ENCODE results near the gene RPS19BP1.

The RPS19BP1 gene

DNA sequence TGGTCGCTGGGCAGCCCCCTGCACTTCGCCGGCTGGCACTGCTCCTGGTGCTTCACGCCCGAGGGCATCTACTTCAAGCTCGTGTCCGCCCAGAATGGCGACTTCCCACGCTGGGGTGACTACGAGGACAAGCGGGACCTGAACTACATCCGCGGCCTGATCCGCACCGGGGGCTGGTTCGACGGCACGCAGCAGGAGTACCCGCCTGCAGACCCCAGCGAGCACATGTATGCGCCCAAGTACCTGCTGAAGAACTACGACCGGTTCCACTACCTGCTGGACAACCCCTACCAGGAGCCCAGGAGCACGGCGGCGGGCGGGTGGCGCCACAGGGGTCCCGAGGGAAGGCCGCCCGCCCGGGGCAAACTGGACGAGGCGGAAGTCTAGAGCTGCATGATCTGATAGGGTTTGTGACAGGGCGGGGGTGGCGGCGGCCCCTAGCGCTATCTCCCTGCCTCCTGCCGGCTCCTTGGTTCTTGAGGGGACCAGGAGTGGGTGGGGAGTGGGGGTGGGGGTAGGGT lies 43.9 kb downstream of the RPS19BP1 start:
- no peak for DNase-seq

DNA sequence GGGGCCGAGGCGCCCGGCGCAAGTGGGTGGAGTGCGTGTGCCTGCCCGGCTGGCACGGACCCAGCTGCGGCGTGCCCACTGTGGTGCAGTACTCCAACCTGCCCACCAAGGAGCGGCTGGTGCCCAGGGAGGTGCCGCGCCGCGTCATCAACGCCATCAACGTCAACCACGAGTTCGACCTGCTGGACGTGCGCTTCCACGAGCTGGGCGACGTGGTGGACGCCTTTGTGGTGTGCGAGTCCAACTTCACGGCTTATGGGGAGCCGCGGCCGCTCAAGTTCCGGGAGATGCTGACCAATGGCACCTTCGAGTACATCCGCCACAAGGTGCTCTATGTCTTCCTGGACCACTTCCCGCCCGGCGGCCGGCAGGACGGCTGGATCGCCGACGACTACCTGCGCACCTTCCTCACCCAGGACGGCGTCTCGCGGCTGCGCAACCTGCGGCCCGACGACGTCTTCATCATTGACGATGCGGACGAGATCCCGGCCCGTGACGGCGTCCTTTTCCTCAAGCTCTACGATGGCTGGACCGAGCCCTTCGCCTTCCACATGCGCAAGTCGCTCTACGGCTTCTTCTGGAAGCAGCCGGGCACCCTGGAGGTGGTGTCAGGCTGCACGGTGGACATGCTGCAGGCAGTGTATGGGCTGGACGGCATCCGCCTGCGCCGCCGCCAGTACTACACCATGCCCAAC lies 44.6 kb downstream of the RPS19BP1 start:
- no peak for DNase-seq

GRCh38 chr22:39486951-39487825 lies 45.4 kb downstream of the RPS19BP1 start:
- DNase-seq = no peak

GRCh38 chr22:39482768-39483167 lies 49.8 kb downstream of the RPS19BP1 start:
- DNase-seq = no peak

DNA sequence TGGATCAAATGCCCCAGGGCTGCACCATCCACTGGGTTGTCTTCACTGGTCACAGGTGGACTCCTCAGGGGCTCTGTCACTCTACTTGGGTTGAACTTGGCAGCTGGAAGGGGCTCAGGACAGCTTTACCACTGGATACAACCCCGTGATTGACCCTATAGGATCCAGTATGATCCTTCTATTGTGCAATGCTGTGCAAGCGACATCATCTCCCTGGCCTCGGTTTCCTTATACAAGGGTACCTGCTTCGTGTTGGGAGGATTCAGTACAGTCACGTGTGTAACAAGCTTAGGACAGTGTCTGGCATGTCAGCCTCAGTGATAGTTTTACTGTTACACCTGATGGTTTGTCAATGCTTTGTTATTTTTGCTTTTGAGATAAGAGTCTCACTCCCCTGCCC lies 51.0 kb downstream of the RPS19BP1 start:
- no peak for DNase-seq

DNA sequence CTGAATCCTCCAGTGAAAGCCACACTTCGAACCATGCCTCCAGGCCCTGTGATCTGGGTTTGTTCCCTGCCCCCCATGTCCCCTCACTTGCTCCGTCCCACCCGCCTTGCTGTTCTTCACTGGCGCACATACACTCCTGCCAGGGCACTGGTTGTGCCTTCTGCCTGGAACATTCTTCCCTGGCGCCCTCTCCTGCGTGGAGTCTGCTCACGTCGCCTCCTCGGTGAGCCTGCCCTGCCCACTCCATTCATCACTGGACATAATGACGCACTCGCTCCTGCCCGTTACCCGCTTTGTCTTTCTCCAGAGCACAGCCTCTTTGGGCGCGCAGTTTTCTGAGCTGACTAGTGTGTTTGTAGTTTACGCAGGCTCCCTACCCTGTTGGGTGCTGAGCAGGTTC lies 51.5 kb downstream of the RPS19BP1 start:
- no peak for DNase-seq

DNA sequence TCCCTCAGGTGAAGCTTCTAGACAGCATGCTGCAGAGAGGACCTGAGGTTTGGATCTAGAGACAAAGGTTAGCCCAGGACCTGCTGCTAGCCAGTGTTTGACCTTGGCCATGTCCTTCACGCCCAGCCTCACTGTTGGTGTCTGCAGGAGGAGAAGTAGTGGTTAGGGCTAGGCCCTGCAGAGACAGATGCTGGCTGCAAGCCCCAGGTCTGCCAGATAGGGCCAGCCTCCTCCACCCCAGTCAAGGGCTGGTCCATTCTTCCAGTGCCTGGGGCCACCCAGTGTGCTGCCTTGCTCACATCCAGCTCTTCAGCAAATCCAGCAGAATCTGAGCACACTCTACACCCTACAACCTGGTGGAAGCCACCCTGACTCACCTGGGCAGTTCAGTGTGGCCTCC lies 52.0 kb downstream of the RPS19BP1 start:
- DNase-seq = no peak

DNA sequence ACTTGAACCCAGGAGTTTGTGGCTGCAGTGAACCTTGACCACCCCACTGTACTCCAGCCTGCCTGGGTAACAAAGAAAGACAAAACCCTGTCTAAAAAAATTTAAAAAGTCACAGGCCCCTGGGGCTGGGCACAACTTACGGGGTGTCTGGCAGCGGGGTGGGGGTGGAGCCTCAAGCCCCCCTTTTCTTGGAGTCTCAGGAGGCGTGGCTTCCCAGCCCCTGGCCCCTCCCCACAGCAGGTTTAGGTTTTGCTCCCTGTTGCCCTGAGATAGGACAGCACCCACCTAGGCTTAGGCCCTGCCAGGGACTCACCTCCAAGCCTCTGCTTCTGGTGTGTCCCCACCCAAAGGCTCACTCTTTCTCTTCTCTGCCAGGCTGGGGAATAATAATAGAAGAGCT lies 53.3 kb downstream of the RPS19BP1 start:
- DNase-seq = no peak
